Spleen (tissue), 11 donors: Measurements from ENCODE around the gene DNAI7. TPM values are rescaled to one million over a fixed set of nuclear protein-coding genes. Genes with fewer than 3 reads are reported as not detected.

Source experiments
- DNase-seq: peaks from one replicate; pipeline ENCODE4 v3.0.0-alpha.2; 2020
- H3K27ac ChIP-seq, 8 donors: fragments of 200-600 bp; sonication (generic) in 7 of 8; 1 replicate in 4 of 8; 2 replicates in 4 of 8; pipeline versions ENCODE4 v1.5.0 to v1.8.0; 2016 to 2021; ENCODE audit warnings: inconsistent platforms in 4 of 8, mild to moderate bottlenecking in 4 of 8, moderate library complexity in 1 of 8
- H3K27me3 ChIP-seq, 7 donors: fragments of 200-600 bp; sonication (generic) in 6 of 7; replicated peaks in 1 of 7; 1 replicate in 4 of 7; 2 replicates in 3 of 7; pipeline versions ENCODE4 v1.5.0 to v1.8.0; 2016 to 2021; ENCODE audit warnings: inconsistent platforms in 3 of 7, mild to moderate bottlenecking in 1 of 7
- H3K36me3 ChIP-seq, 6 donors: fragments of 200-600 bp; sonication (generic) in 5 of 6; 1 replicate in 4 of 6; 2 replicates in 2 of 6; pipeline versions ENCODE4 v1.5.0 to v1.8.0; 2016 to 2021; ENCODE audit warnings: inconsistent platforms in 2 of 6
- H3K4me1 ChIP-seq, 6 donors: fragments of 200-600 bp; sonication (generic) in 5 of 6; 1 replicate in 3 of 6; 2 replicates in 3 of 6; pipeline versions ENCODE4 v1.5.0 to v1.8.0; 2016 to 2021; ENCODE audit warnings: inconsistent platforms in 3 of 6
- H3K4me3 ChIP-seq, 8 donors: fragments of 200-600 bp; sonication (generic) in 7 of 8; 1 replicate in 4 of 8; 2 replicates in 4 of 8; pipeline versions ENCODE4 v1.5.0 to v1.8.0; 2016 to 2021; ENCODE audit warnings: inconsistent platforms in 4 of 8, mild to moderate bottlenecking in 4 of 8, moderate library complexity in 2 of 8
- H3K9me3 ChIP-seq, 8 donors: fragments of 200-600 bp; sonication (generic) in 7 of 8; 1 replicate in 4 of 8; 2 replicates in 4 of 8; pipeline versions ENCODE4 v1.5.0 to v1.8.0; 2016 to 2021; ENCODE audit warnings: inconsistent platforms in 4 of 8
- CTCF ChIP-seq, 11 experiments: fragments of 200-600 bp in 7 of 11; fragments of 450-650 bp in 4 of 11; sonication (generic) in 4 of 11; IDR thresholded peaks in 8 of 11; conservative IDR thresholded peaks in 3 of 11; 1 replicate in 7 of 11; 2 replicates in 4 of 11; pipeline versions ENCODE4 v1.4.0 to v1.8.0; 2016 to 2021; ENCODE audit warnings: antibody characterized with exemption in 11 of 11, inconsistent platforms in 4 of 11, mild to moderate bottlenecking in 1 of 11
- POLR2A ChIP-seq, 3 donors: fragments of 450-650 bp; IDR thresholded peaks; one replicate each; pipeline ENCODE4 v1.5.1; 2017; ENCODE audit warnings: antibody characterized with exemption in 3 of 3, mild to moderate bottlenecking in 1 of 3
- POLR2AphosphoS5 ChIP-seq, 3 donors: sonication (generic); formaldehyde crosslinking; IDR thresholded peaks; one replicate each; pipeline ENCODE4 v1.5.1; 2017; ENCODE audit warnings: antibody characterized with exemption in 3 of 3
- WGBS, 5 donors: extraction: QIAGEN DNeasy Blood & Tissue Kit in 3 of 5; methylation state at CpG; one replicate each; pipeline versions ENCODE4 v1.1.5 to v1.1.7; 2013 to 2018; 5-methylcytosine and 5-hydroxymethylcytosine counted together
- intact Hi-C: fragments of 100-400 bp; cut with DNase I; formaldehyde crosslinking; loops from one replicate; pipeline ENCODE4 v1.15.0; 2023; ENCODE audit warnings: low total_unique reads
- polyA plus RNA-seq, 3 donors: library from polyadenylated mRNA; stranded (reverse); fragments of 200-250 nt; gene quantifications; one replicate each; pipeline ENCODE4 v1.2.1, GENCODE V29; 2013
- total RNA-seq, 7 donors: library from RNA; depleted of rRNA in 3 of 7; stranded (reverse); fragments of >200 nt in 3 of 7; fragmentation: NEBNext Ultra II Directional in 4 of 7; extraction: Animal tissue kit (Norgen Biotek cat#: 25700) in 4 of 7; gene quantifications; one replicate each; pipeline versions ENCODE4 v1.1.0 to v1.2.1, GENCODE V29; 2016 to 2021
- donor health status: healthy with polysubstance abuse.
- donor health status: DM: no; HTN: no; CAD: no; lungs with moderate emphysema.
- donor health status: DM: no; HTN: no; CAD: no.
- donor health status: Bipolar disorder and iron deficiency.
- donor health status: healthy.
- donor health status: DM: no; HTN: no; CAD: no.
- donor health status: DM: yes; HTN: yes; CAD: no.

DNAI7 gene
- total and polyA plus RNA-seq, 10 donors = 0.03 to 0.28 (median 0.12) TPM; not detected in 6

DNA sequence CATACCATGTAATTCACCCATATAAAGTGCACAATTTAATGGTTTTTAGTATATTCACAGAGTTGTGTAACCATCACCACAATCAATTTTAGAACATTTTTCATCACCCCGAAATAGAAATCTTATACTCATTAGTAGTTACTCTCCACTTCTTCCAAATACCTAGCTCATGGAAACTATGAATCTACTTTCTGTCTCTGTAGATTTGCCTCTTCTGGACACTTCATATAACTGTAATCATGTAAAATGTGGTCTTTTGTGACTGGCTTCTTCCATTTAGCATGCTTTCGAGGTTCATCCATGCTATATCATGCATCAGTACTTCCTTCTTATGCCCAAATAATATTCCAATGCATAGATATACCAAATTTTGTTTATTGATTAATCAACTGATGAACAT lies 10.8 kb downstream of the DNAI7 start:
- H3K4me1 ChIP-seq = peaks cover 0 to 9% (median 5%) of the 10 kb centered on the region in 6 donors
- H3K9me3 ChIP-seq = peaks cover 0 to 4% (median 0%) of the 10 kb centered on the region in 8 donors
- no peaks in the 10 kb centered on the region for H3K27me3 ChIP-seq
- H3K27ac ChIP-seq = no peak overlapping the region
- intact Hi-C loops = no loop called here
- no peak overlapping the region for H3K4me3 ChIP-seq
- no peak for TF ChIP-seq CTCF (IDR thresholded peaks at IDR 0.05 in 8 of 11, conservative IDR thresholded peaks at IDR 0.05 in 3 of 11)
- no peak for TF ChIP-seq POLR2A (IDR thresholded peaks at IDR 0.05)
- no peak for TF ChIP-seq POLR2AphosphoS5 (IDR thresholded peaks at IDR 0.05)
- 45 to 88% (median 58%) methylated on average over 2 of the region's 2 CpGs for WGBS, 5 donors
- no peaks in the 10 kb centered on the region for H3K36me3 ChIP-seq
- DNase-seq = no peak

- DNase-seq = no peak
- Histone ChIP-seq H3K27me3 (no peaks in the 10 kb centered on the region), H3K4me1 (peaks cover 0 to 9% (median 5%) of the 10 kb centered on the region in 6 donors), H3K9me3 (peaks cover 0 to 4% (median 0%) of the 10 kb centered on the region in 8 donors), H3K4me3 (no peak overlapping the region), H3K36me3 (no peaks in the 10 kb centered on the region), H3K27ac (no peak overlapping the region)
- TF ChIP-seq CTCF (IDR thresholded peaks at IDR 0.05 in 8 of 11, conservative IDR thresholded peaks at IDR 0.05 in 3 of 11) (no peak), POLR2AphosphoS5 (IDR thresholded peaks at IDR 0.05) (no peak), POLR2A (IDR thresholded peaks at IDR 0.05) (no peak)
- 71 to 90% (median 78%) methylated on average over 3 of the region's 3 CpGs for WGBS, 5 donors
- intact Hi-C loops = no loop called here
Measured at GRCh38 chr12:25182765-25183164, 12.2 kb downstream of the DNAI7 start.

DNA sequence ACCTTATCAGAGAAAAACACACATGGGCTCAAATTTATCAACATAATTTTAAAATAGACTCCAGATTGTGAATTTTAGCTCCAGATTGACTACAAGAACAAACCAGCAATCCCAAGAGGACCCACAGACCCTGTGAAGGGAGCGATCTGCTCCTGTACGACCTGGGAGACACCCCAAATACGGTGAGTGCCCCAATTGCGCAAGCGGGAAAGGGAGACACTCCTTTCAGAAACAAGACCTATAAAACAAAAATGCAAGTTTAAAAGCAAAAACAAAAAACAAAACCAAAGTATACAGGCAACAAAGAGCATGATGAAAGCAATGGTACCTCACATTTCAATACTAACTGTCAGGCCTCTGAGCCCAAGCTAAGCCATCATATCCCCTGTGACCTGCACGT lies 32.1 kb downstream of the DNAI7 start:
- Histone ChIP-seq H3K9me3 (no peaks in the 10 kb centered on the region), H3K4me1 (no peaks in the 10 kb centered on the region), H3K27ac (no peak overlapping the region), H3K4me3 (no peak overlapping the region), H3K36me3 (no peaks in the 10 kb centered on the region), H3K27me3 (no peaks in the 10 kb centered on the region)
- intact Hi-C loops = no loop called here
- DNase-seq = no peak
- WGBS, 5 donors = 87 to 96% (median 92%) methylated on average over 6 of the region's 6 CpGs
- no peak for TF ChIP-seq CTCF (IDR thresholded peaks at IDR 0.05 in 8 of 11, conservative IDR thresholded peaks at IDR 0.05 in 3 of 11)
- TF ChIP-seq POLR2A (IDR thresholded peaks at IDR 0.05) = no peak
- TF ChIP-seq POLR2AphosphoS5 (IDR thresholded peaks at IDR 0.05) = no peak

DNA sequence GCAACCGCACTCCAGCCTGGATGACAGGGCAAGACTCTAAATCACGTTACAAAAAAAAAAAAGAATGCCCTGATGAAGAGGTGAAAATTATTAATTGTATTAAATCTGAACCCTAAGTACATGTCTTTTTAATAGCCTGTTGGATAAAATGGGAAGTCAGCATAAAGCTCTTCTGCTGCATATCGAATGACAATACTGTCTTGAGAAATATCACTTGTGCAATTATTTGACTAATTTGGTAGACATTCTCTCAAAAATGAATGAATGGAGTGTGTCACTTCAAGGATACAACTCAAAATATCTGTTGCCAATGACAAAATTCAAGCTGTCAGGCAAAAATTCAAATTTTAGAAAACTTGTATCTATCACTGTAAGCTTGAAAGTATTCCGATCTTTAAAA lies 38.9 kb downstream of the DNAI7 start:
- intact Hi-C loops = no loop called here
- WGBS, 5 donors = 83 to 92% (median 87%) methylated on average over 4 of the region's 4 CpGs
- no peak for TF ChIP-seq POLR2A (IDR thresholded peaks at IDR 0.05)
- no peak for TF ChIP-seq POLR2AphosphoS5 (IDR thresholded peaks at IDR 0.05)
- no peak for TF ChIP-seq CTCF (IDR thresholded peaks at IDR 0.05 in 8 of 11, conservative IDR thresholded peaks at IDR 0.05 in 3 of 11)
- Histone ChIP-seq H3K27ac (peak overlapping the region in 1 of 8 donors; percentile 40), H3K4me3 (no peak overlapping the region), H3K36me3 (no peaks in the 10 kb centered on the region), H3K27me3 (no peaks in the 10 kb centered on the region), H3K4me1 (peaks cover 0 to 32% (median 11%) of the 10 kb centered on the region in 6 donors), H3K9me3 (no peaks in the 10 kb centered on the region)
- DNase-seq = no peak
